ENCODE measurements around the gene CCL7.

The CCL7 gene

DNA sequence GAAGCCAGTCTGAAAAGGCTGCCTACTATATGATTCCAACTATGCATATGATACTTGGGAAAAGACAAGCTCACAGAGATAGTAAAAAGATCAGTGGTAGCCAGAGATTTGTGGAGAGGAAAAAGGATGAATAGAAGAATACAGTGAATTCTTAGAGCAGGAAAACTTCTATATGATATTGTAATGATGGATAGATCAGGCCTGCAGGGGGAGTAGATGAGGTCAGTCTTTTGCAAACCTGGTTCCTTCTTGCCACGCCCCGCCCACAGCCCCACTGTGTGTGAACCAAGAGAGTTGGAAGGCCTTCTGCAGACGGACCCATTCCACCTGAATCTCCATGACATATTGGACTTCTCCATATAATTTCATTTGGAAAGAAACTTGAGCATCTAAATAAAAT is 48.5 kb downstream of the CCL7 start:
- CTCF ChIA-PET = no interaction called here
- H3K27me3 ChIP-seq (replicated peaks in 2 of 5; ENCODE audit: control insufficient read depth in 4 of 5, insufficient read depth in 5 of 5, low read length in 4 of 5) = peaks cover 0 to 3% (median 0%) of the 10 kb centered on the region in 5 experiments

DNA sequence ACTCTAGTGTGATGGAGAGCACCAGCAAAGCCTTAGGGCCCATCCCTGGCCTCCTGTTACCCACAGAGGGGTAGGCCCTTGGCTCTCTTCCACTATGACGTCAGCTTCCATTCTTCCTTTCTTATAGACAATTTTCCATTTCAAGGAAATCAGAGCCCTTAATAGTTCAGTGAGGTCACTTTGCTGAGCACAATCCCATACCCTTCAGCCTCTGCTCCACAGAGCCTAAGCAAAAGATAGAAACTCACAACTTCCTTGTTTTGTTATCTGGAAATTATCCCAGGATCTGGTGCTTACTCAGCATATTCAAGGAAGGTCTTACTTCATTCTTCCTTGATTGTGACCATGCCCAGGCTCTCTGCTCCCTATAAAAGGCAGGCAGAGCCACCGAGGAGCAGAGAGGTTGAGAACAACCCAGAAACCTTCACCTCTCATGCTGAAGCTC is 49.0 kb downstream of the CCL7 start, which contains the start of gene CCL8:
Gene CCL8, plus strand, starts transcription at position 397 of the 445 bp plus-strand sequence. CDS start 67 bp downstream, outside the sequence.
- Histone ChIP-seq H3K9me3 (ENCODE audit: control extremely low read depth in 1 of 5, control insufficient read depth in 4 of 5, insufficient read depth in 2 of 5, low read depth in 1 of 5, low read length in 4 of 5) (peaks cover 0 to 3% (median 0%) of the 10 kb centered on the region in 5 experiments), H3K36me3 (ENCODE audit: control insufficient read depth in 4 of 4, insufficient read depth in 4 of 4, low read length in 3 of 4) (no peaks in the 10 kb centered on the region), H3K27ac (ENCODE audit: insufficient read depth in 1 of 2, low read depth in 1 of 2, low read length in 2 of 2, poor library complexity in 1 of 2, severe bottlenecking in 2 of 2) (no peak within 1 kb of the TSS), H3K27me3 (replicated peaks in 2 of 5; ENCODE audit: control insufficient read depth in 4 of 5, insufficient read depth in 5 of 5, low read length in 4 of 5) (peaks cover 0 to 3% (median 0%) of the 10 kb centered on the region in 5 experiments), H3K4me3 (ENCODE audit: control insufficient read depth in 1 of 7, extremely low read depth in 1 of 7, insufficient read depth in 4 of 7, low read depth in 2 of 7, low read length in 6 of 7) (no peak within 1 kb of the TSS), H3K4me1 (ENCODE audit: control extremely low read depth in 1 of 4, control insufficient read depth in 4 of 4, insufficient read depth in 4 of 4, low read length in 3 of 4) (peaks cover 0 to 6% (median 2%) of the 10 kb centered on the region in 4 experiments)
- POLR2A ChIA-PET = no interaction called here
- CTCF ChIA-PET = no interaction called here
- WGBS (ENCODE audit: insufficient coverage) = 70% methylated on average over 1 of the region's 2 CpGs
- no peak for DNase-seq

More for the DNA sequence above, 48.5 kb downstream of the CCL7 start:
- Histone ChIP-seq H3K36me3 (ENCODE audit: control insufficient read depth in 4 of 4, insufficient read depth in 4 of 4, low read length in 3 of 4) (no peaks in the 10 kb centered on the region), H3K27ac (ENCODE audit: insufficient read depth in 1 of 2, low read depth in 1 of 2, low read length in 2 of 2, poor library complexity in 1 of 2, severe bottlenecking in 2 of 2) (no peak overlapping the region), H3K4me1 (ENCODE audit: control extremely low read depth in 1 of 4, control insufficient read depth in 4 of 4, insufficient read depth in 4 of 4, low read length in 3 of 4) (peaks cover 0 to 8% (median 2%) of the 10 kb centered on the region in 4 experiments), H3K4me3 (ENCODE audit: control insufficient read depth in 1 of 7, extremely low read depth in 1 of 7, insufficient read depth in 4 of 7, low read depth in 2 of 7, low read length in 6 of 7) (no peak overlapping the region), H3K9me3 (ENCODE audit: control extremely low read depth in 1 of 5, control insufficient read depth in 4 of 5, insufficient read depth in 2 of 5, low read depth in 1 of 5, low read length in 4 of 5) (no peaks in the 10 kb centered on the region)
- POLR2A ChIA-PET = no interaction called here
- 94% methylated on average over 3 of the region's 3 CpGs for WGBS (ENCODE audit: insufficient coverage)
- no peak for DNase-seq
